GM12878 (cell line): ENCODE data around the gene OPRD1.

Source experiments
- CTCF ChIP-seq, 3 experiments: IDR thresholded peaks in 2 of 3; conservative IDR thresholded peaks in 1 of 3; 2 replicates each; pipeline ENCODE4 v1.5.1; 2011; ENCODE audit warnings: low read depth in 3 of 3, low read length in 3 of 3, mild to moderate bottlenecking in 3 of 3, control low read depth in 2 of 3, moderate library complexity in 2 of 3, inconsistent platforms in 1 of 3, mixed read lengths in 1 of 3; ENCODE audit not compliant: control insufficient read depth in 2 of 3, insufficient read depth in 1 of 3; ENCODE audit errors: extremely low read depth in 1 of 3
- GATAD2B ChIP-seq: fragments of 450-650 bp; conservative IDR thresholded peaks from 2 replicates; pipeline ENCODE4 v1.6.1; 2017; ENCODE audit warnings: low read depth, mild to moderate bottlenecking, moderate library complexity
- HDAC2 ChIP-seq: fragments of 200-600 bp; sonication (generic); IDR thresholded peaks from 2 replicates; pipeline ENCODE4 v1.6.1; 2017
- IRF3 ChIP-seq: fragments of 450-650 bp; IDR thresholded peaks from 2 replicates; pipeline ENCODE4 v1.6.1; 2014; ENCODE audit warnings: mild to moderate bottlenecking
- MXI1 ChIP-seq: fragments of 150-350 bp; IDR thresholded peaks from 2 replicates; pipeline ENCODE4 v1.6.1; 2011; ENCODE audit warnings: low read depth, mild to moderate bottlenecking, inconsistent platforms, low read length, improper control_type of control experiment
- POLR2A ChIP-seq: IDR thresholded peaks from 2 replicates; pipeline ENCODE4 v1.6.1; 2011; ENCODE audit warnings: low read depth, mild to moderate bottlenecking, low read length
- RAD21 ChIP-seq: IDR thresholded peaks from 2 replicates; pipeline ENCODE4 v1.6.1; 2011; ENCODE audit warnings: mild to moderate bottlenecking, low read depth, low read length, moderate library complexity; ENCODE audit not compliant: insufficient read depth
- RUNX3 ChIP-seq: IDR thresholded peaks from 2 replicates; pipeline ENCODE4 v1.6.1; 2012; ENCODE audit warnings: low read length, inconsistent platforms
- USF1 ChIP-seq: IDR thresholded peaks from 2 replicates; pipeline ENCODE4 v1.6.1; 2011; ENCODE audit warnings: borderline replicate concordance, low read depth, mild to moderate bottlenecking, moderate library complexity, mixed read lengths, low read length; ENCODE audit not compliant: insufficient read depth; ENCODE audit errors: extremely low read length
- ZNF592 ChIP-seq: fragments of 450-650 bp; IDR thresholded peaks from 2 replicates; pipeline ENCODE4 v1.6.1; 2017; ENCODE audit warnings: mild to moderate bottlenecking, moderate library complexity
- TF ChIP-seq, protein P1 (sequence below): fragments of 450-650 bp; IDR thresholded peaks from 2 replicates; pipeline ENCODE4 v1.6.1; 2016; ENCODE audit warnings: mild to moderate bottlenecking

- TF ChIP-seq ZNF592: no peak
- no peak for TF ChIP-seq CTCF (IDR thresholded peaks at IDR 0.05 in 2 of 3, conservative IDR thresholded peaks at IDR 0.05 in 1 of 3; ENCODE audit: control insufficient read depth in 2 of 3, extremely low read depth in 1 of 3, insufficient read depth in 1 of 3, low read depth in 3 of 3, low read length in 3 of 3)
- TF ChIP-seq HDAC2: no peak
- no peak for TF ChIP-seq MXI1
- TF ChIP-seq RAD21: no peak
- TF ChIP-seq RUNX3: no peak
- no peak for TF ChIP-seq USF1
- TF ChIP-seq GATAD2B: no peak
- TF ChIP-seq, protein P1, sequence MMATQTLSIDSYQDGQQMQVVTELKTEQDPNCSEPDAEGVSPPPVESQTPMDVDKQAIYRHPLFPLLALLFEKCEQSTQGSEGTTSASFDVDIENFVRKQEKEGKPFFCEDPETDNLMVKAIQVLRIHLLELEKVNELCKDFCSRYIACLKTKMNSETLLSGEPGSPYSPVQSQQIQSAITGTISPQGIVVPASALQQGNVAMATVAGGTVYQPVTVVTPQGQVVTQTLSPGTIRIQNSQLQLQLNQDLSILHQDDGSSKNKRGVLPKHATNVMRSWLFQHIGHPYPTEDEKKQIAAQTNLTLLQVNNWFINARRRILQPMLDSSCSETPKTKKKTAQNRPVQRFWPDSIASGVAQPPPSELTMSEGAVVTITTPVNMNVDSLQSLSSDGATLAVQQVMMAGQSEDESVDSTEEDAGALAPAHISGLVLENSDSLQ: no peak
- TF ChIP-seq POLR2A: no peak
- no peak for TF ChIP-seq IRF3
Observed at GRCh38 chr1:28864695-28865094, 52.7 kb downstream of the OPRD1 start.
